Measurements from ENCODE around the gene ZBTB25.

The ZBTB25 gene

GRCh38 chr14:64442300-64442988 lies 61.2 kb downstream of the ZBTB25 start:
- no peak overlapping the region for H3K4me3 ChIP-seq (ENCODE audit: low read depth in 1 of 2, low read length in 1 of 2)
- no peaks in the 10 kb centered on the region for H3K4me1 ChIP-seq (ENCODE audit: control insufficient read depth in 1 of 2, insufficient read depth in 1 of 2, low read depth in 1 of 2, low read length in 1 of 2)
- TF ChIP-seq CTCF (IDR thresholded peaks at IDR 0.05), result no peak
- no peaks in the 10 kb centered on the region for H3K27me3 ChIP-seq
- no peaks in the 10 kb centered on the region for H3K9me3 ChIP-seq
- peaks cover 38% of the 10 kb centered on the region for H3K36me3 ChIP-seq
- H3K27ac ChIP-seq, result no peak overlapping the region

- Histone ChIP-seq H3K9me3 (no peaks in the 10 kb centered on the region), H3K4me3 (ENCODE audit: low read depth in 1 of 2, low read length in 1 of 2) (no peak overlapping the region), H3K36me3 (peaks cover 46% of the 10 kb centered on the region), H3K4me1 (ENCODE audit: control insufficient read depth in 1 of 2, insufficient read depth in 1 of 2, low read depth in 1 of 2, low read length in 1 of 2) (no peaks in the 10 kb centered on the region), H3K27ac (no peak overlapping the region), H3K27me3 (no peaks in the 10 kb centered on the region)
- TF ChIP-seq CTCF (IDR thresholded peaks at IDR 0.05), result no peak
Measured at GRCh38 chr14:64440494-64440893, 63.1 kb downstream of the ZBTB25 start.

GRCh38 chr14:64439141-64439540 lies 64.5 kb downstream of the ZBTB25 start:
- Histone ChIP-seq H3K9me3 (no peaks in the 10 kb centered on the region), H3K27me3 (no peaks in the 10 kb centered on the region), H3K4me3 (ENCODE audit: low read depth in 1 of 2, low read length in 1 of 2) (no peak overlapping the region), H3K27ac (no peak overlapping the region), H3K36me3 (peaks cover 47% of the 10 kb centered on the region), H3K4me1 (ENCODE audit: control insufficient read depth in 1 of 2, insufficient read depth in 1 of 2, low read depth in 1 of 2, low read length in 1 of 2) (no peaks in the 10 kb centered on the region)
- TF ChIP-seq CTCF (IDR thresholded peaks at IDR 0.05), result no peak

- no peaks in the 10 kb centered on the region for H3K9me3 ChIP-seq
- TF ChIP-seq CTCF (IDR thresholded peaks at IDR 0.05), result no peak
- H3K4me3 ChIP-seq (ENCODE audit: low read depth in 1 of 2, low read length in 1 of 2), result no peak overlapping the region
- H3K36me3 ChIP-seq, result peaks cover 47% of the 10 kb centered on the region
- no peak overlapping the region for H3K27ac ChIP-seq
- H3K27me3 ChIP-seq, result no peaks in the 10 kb centered on the region
- no peaks in the 10 kb centered on the region for H3K4me1 ChIP-seq (ENCODE audit: control insufficient read depth in 1 of 2, insufficient read depth in 1 of 2, low read depth in 1 of 2, low read length in 1 of 2)
Measured at GRCh38 chr14:64438181-64438841, 65.3 kb downstream of the ZBTB25 start.

- Histone ChIP-seq H3K9me3 (no peaks in the 10 kb centered on the region), H3K36me3 (peaks cover 26% of the 10 kb centered on the region), H3K27me3 (no peaks in the 10 kb centered on the region), H3K4me1 (ENCODE audit: control insufficient read depth in 1 of 2, insufficient read depth in 1 of 2, low read depth in 1 of 2, low read length in 1 of 2) (no peaks in the 10 kb centered on the region), H3K4me3 (ENCODE audit: low read depth in 1 of 2, low read length in 1 of 2) (no peak overlapping the region), H3K27ac (no peak overlapping the region)
- TF ChIP-seq CTCF (IDR thresholded peaks at IDR 0.05), result no peak
Measured at GRCh38 chr14:64434528-64434927, 69.1 kb downstream of the ZBTB25 start.
